ENCODE results near the gene FPR1.

GRCh38 chr19:51793994-51794393 is 42.3 kb upstream of the FPR1 start:
- TF ChIP-seq CTCF (IDR thresholded peaks at IDR 0.05; ENCODE audit: borderline replicate concordance, extremely low read depth, low read length, poor library complexity, severe bottlenecking) (no peak), EZH2 (IDR thresholded peaks at IDR 0.05; ENCODE audit: borderline replicate concordance, low read depth, low read length, severe bottlenecking) (no peak)
